GM12891 (cell line): ENCODE results near the gene ZBTB43.

Source experiments
- POLR2AphosphoS5 ChIP-seq: IDR thresholded peaks from 2 replicates; pipeline ENCODE4 v1.6.1; 2011; ENCODE audit warnings: low read depth, low read length, control low read depth
- TAF1 ChIP-seq: IDR thresholded peaks from 2 replicates; pipeline ENCODE4 v1.6.1; 2011; ENCODE audit warnings: low read depth, low read length, control low read depth

DNA sequence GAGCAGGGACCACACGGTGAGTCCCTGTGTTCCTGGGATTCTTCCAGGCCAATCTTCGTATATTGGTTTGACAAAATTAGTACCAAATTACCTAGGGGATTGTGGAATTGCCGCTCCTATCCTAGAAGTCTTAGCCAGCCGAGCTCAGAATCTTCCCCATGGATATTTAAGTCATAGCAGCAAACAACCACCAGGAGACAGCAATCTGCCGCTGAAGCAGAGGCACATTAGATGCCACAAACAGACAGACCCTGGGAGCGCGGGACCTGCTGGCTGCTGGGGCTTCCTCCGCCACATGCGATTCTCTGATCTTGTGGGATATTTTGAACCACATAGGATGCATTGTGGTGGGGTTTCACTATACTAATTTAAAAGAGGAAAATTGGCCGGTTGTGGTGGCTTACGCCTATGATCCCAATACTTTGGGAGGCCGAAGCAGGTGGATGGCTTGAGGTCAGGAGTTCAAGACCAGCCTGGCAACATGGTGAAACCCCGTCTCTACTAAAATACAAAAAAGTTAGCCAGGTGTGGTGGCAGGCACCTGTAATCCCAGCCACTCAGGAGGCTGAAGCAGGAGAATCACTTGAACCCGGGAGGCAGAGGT is 31.7 kb upstream of the ZBTB43 start:
- TF ChIP-seq TAF1 = no peak
- TF ChIP-seq POLR2AphosphoS5 = no peak
